GM12873 (cell line): Measurements from ENCODE around the gene KRT72.

Experiments used
- CTCF ChIP-seq: IDR thresholded peaks from 2 replicates; pipeline ENCODE4 v1.5.1; 2012; ENCODE audit warnings: low read depth, mild to moderate bottlenecking, moderate library complexity, low read length, control low read depth; ENCODE audit not compliant: insufficient read depth; ENCODE audit errors: missing control alignments

The KRT72 gene

GRCh38 chr12:52605542-52605941 is 4.3 kb upstream of the KRT72 start:
- TF ChIP-seq CTCF: no peak

- no peak for TF ChIP-seq CTCF
Measured at GRCh38 chr12:52604859-52605258, 3.6 kb upstream of the KRT72 start.

DNA sequence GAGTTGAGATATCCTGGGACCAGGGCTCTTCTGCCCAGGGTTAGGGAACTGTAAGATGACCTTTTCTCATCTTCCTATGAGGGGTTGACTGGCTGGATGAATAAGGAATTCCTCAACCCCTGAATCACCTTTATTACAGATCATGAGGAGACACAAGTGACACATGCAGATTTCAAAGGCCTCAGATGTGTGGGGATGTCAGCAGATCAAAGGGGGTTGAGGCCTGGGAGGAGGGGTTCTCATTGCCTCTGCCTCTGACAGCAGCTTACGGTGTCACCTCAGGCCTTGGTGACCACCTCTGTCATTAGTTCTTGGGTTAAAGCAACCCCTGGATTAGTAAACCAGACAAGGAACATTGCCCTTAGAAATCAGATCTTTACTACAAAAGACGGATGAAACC is 2.1 kb upstream of the KRT72 start:
- TF ChIP-seq CTCF: no peak

- TF ChIP-seq CTCF: no peak
Measured at GRCh38 chr12:52602552-52602951, 1.3 kb upstream of the KRT72 start.

- TF ChIP-seq CTCF: no peak
Measured at GRCh38 chr12:52601671-52602070, 408 bp upstream of the KRT72 start.

DNA sequence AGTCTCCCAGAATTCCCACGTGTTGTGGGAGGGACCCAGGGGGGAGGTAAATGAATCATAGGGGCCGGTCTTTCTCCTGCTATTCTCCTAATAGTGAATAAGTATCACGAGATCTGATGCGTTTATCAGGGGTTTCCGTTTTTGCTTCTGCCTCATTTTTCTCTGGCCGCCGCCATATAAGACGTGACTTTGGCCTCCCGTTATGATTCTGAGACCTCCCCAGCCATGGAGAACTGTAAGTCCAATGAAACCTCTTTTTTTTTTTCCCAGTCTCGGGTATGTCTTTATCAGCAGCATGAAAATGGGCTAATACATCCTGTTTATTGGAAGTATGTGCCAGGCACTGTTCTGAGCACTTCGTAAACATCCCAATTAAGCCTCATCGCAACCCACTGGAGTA is 788 bp downstream of the KRT72 start:
- TF ChIP-seq CTCF: no peak

DNA sequence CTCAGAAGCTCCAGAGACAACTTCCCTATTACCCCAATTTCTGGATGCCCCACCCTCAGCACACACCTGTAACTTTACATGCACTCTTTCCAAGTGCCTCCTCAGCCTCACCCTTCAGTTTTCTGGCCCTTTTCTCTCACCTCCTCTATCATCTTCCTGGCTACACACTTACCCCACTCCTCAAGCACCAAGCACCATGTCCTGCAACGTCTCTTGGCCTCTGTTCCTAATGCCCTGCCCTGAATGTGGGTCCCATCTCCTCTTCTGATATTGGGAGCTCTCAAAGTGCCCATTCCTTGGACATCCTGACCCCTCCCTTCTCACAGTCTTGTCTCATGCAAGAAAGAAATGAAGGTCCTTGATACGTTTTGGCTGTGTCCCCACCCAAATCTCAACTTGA is 1.2 kb downstream of the KRT72 start:
- TF ChIP-seq CTCF: no peak

DNA sequence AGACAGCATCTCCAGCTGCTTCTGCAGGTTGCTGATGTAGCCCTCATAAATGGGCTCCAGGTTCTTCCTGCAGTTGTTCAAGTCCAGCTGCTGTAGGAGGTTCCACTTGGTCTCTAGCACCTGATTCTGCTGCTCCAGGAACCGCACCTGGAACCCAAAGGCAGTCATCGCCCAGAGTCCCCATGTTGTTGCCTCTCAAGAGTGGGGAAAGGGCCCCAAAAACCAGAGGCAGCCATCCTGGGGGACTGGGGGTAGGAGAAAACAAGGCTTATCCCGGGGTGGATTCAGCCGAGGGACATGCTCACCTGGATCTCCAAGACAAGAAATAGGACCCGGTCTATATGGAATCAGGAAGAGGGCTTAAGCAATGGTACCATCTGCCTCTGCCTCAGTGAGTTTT is 2.3 kb downstream of the KRT72 start:
- no peak for TF ChIP-seq CTCF
